Activated CD4-positive, alpha-beta T cell treated with anti-CD3 and anti-CD28 coated beads, Interleukin-2, amount 50 U/mL, for 48 hours (primary cell): ENCODE measurements around the gene SELENOV.
A peak's percentile ranks its signal among the peaks of the same experiment; 100 is the strongest.

Experiments used
- DNase-seq, 2 experiments: peaks; one replicate each; pipeline ENCODE4 v3.0.0-alpha.2; 2020

Gene SELENOV

GRCh38 chr19:39494661-39495060, 20.3 kb upstream of the SELENOV start:
- no peak for DNase-seq

DNA sequence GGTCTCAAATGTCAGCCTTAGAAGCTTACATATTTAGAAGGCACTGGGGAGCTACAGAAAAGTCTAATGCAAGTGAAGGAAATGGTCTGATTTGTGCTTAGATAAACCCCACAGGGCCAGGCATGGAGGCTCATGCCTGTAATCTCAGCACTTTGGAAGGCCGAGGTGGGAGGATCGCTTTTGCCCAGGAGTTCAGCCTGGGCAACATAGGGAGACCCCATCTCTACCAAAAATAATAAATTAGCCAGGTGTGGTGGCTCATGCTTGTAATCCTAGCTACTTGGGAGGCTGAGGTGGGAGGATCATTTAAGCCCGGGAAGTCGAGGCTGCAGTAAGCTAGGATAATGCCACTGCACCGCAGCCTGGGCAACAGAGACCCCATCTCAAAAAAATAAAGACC, 18.9 kb upstream of the SELENOV start:
- DNase-seq, result no peak

DNA sequence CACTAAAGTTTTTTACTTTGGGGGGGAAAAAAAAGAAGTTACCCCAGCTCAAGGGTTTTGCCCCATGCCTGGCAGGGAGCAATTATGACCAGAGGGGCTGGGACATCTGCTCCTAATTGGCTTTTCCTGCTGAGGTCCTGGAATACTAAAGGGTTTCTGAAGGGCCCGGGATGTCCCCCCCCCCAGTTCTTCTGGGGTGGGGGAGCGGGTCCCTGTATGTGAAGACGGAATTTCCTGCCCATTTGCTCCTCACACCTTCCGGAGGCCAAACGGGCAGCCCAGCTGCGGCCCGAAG, 17.3 kb upstream of the SELENOV start:
- DNase-seq, result no peak

DNA sequence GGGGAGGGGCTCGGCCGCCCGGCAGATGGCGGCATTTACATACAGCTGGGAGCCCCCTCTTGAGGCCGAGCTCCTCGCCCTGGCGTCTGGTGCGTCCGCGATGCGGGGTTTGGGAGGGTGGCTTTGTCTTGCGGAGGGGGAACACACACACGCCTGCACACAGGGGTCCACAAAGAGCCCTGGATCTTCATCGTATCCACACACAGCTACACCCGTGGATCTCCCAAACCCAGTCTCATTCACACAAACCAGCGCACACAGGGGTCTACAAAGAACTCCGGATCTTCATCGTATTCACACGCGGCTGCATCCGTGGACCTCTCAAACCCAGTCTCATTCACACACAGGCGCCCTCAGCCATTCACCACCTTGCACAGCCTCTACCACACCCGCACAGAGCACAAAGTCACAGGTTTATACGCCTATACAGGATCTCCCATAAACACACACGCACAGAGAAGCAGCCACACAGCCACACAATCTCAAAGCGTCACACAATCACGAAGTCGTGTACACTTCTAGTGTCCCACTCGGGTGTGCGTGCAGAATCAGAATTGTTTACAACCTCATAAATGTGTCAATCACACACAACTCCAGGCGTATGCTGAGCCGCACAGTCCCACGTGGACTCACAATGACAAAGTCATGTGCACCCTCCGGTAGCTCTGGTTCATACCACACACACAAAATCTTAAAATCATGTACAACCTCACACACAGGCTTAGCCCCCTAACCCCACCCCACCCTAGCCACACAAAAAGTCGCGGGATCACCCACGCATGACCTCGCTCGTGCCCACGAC, 16.7 kb upstream of the SELENOV start:
- DNase-seq, result peak in 1 of 2 experiments; percentile 29

- DNase-seq, result peak in 1 of 2 experiments; percentile 28
These were observed 15.9 kb upstream of the SELENOV start, which contains the start of gene DLL3 for GRCh38 chr19:39498798-39499642. TSS of gene DLL3 (plus strand) at chr19:39498947. CDS start at chr19:39498975, 28 bp downstream.

GRCh38 chr19:39499932-39500331, 15.0 kb upstream of the SELENOV start:
- DNase-seq, result no peak

- DNase-seq, result no peak
These were observed 14.4 kb upstream of the SELENOV start for GRCh38 chr19:39500543-39500942.

GRCh38 chr19:39501340-39501739, 13.6 kb upstream of the SELENOV start:
- DNase-seq, result no peak

DNA sequence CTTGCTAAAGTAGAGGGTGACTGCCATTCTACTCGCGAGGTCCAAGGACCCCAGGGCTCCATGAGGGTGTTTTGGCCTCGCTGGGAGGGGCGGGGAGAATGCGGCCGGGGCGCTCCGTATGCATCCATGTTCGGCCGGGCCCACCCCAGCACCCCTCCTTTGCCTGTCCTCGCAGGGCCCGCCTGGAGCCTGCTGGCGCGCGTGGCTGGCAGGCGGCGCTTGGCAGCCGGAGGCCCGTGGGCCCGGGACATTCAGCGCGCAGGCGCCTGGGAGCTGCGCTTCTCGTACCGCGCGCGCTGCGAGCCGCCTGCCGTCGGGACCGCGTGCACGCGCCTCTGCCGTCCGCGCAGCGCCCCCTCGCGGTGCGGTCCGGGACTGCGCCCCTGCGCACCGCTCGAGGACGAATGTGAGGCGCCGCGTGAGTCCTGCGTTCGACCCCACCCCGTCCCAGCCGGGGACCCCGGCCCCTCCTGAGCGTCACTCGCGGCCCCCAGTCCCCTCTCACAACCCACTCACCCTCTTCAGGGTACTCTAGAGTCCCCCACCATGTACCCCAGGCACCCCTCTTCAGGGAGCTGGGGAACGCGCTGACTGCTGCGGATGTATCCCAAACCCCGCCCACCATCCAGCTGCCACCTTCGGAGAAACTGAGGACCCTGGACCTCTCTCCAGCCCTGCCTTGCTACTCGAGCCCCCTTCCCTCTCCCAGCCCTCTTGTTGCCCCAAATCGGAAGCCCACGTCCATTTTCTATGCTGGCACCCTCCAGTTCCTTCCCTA, 12.1 kb upstream of the SELENOV start:
- DNase-seq, result peak; percentile 74 to 77

DNA sequence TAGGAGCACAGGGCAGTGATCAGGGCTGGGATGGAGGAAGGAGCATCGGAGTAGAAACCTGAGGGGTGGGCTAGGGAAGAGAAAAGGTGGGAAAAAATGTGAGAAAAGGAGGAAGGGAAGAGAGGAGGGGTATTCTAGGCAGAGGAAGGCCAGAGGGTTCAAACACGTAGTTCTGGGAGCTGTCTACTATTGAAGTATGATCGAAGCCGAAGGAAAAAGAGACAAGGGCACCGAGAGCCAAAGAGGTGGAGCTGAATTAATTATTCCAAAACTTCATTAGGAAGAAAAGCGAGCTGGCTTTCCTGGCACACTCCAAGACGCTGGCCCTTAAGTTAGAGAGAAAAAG, 8.4 kb upstream of the SELENOV start:
- no peak for DNase-seq

DNA sequence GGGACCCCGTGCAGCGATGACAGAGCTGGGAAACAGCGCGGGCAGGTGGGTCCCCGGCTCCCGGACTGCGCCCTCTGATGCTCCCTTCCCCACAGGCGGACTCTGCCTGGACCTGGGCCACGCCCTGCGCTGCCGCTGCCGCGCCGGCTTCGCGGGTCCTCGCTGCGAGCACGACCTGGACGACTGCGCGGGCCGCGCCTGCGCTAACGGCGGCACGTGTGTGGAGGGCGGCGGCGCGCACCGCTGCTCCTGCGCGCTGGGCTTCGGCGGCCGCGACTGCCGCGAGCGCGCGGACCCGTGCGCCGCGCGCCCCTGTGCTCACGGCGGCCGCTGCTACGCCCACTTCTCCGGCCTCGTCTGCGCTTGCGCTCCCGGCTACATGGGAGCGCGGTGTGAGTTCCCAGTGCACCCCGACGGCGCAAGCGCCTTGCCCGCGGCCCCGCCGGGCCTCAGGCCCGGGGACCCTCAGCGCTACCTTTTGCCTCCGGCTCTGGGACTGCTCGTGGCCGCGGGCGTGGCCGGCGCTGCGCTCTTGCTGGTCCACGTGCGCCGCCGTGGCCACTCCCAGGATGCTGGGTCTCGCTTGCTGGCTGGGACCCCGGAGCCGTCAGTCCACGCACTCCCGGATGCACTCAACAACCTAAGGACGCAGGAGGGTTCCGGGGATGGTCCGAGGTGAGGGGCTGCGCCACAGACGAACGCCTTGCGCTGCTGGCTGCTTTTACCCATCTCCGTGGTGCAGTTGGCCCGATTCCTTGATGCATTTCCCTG, 7.8 kb upstream of the SELENOV start:
- DNase-seq, result peak; percentile 66 to 71

- no peak for DNase-seq
These were observed 7.1 kb upstream of the SELENOV start for GRCh38 chr19:39507715-39508364.

GRCh38 chr19:39508629-39509028, 6.3 kb upstream of the SELENOV start:
- no peak for DNase-seq

GRCh38 chr19:39509233-39509632, 5.7 kb upstream of the SELENOV start:
- no peak for DNase-seq

- no peak for DNase-seq
These were observed 2.0 kb upstream of the SELENOV start for GRCh38 chr19:39512988-39513387.

- DNase-seq, result no peak
These were observed 732 bp downstream of the SELENOV start for GRCh38 chr19:39515551-39516191.

GRCh38 chr19:39516270-39516669, 1.3 kb downstream of the SELENOV start:
- no peak for DNase-seq

DNA sequence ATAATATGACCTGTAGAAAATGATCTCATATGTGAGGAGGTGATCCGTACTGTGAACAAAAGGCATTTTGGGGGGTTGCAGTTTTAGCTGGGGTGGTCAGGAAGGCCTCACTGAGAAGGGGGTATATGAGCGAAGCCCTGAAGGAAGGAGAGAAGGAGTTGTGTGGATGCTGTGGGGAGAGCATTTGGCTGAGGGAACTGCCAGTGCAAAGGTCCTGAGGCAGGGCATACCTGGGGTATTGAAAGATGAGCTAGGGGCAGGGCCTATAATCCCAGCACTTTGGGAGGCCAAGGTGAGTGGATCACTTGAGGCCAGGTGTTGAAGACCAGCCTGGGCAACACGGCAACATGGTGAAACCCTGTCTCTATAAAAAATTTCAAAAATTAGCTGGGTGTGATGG, 2.5 kb downstream of the SELENOV start:
- no peak for DNase-seq

- no peak for DNase-seq
These were observed 3.5 kb downstream of the SELENOV start for GRCh38 chr19:39518458-39518857.

DNA sequence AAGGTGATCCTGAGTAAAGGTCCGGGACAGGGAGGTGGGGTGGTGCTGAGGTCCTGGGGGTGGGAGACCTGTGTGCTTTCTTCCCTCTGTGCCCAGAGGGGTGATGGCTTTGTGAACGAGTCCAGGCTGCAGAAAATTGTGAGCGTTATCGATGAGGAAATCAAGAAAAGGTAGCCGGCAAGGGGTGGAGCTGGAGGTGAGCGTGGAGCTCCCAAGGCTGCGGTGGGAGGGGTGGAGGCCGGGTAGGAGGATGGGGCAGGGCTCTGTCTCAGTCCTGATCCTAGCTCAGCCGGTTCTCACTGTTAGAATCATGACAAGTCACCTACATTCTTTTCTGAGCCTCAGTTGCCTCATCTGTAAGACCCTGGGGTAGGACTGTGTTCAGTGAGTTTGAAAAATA, 4.0 kb downstream of the SELENOV start:
- DNase-seq, result no peak
